GM18909 (cell line): Measurements from ENCODE around the gene CLEC20A.
"Not testable (repeated sequence)": the region's sequence is repeated elsewhere in the genome, so short reads cannot be mapped to it uniquely, and the experiment has no call there.

Experiments
- ATAC-seq: cut with Tn5 transposase; IDR thresholded peaks from one replicate; pipeline ENCODE4 v1.9.1; 2021; ENCODE audit warnings: mild to moderate bottlenecking; ENCODE audit not compliant: unreplicated experiment, poor library complexity

Gene CLEC20A

GRCh38 chr1:178530037-178530402, 33.3 kb upstream of the CLEC20A start:
- no peak for ATAC-seq

- no peak for ATAC-seq
These were observed 32.7 kb upstream of the CLEC20A start for GRCh38 chr1:178529364-178530036.

- no peak for ATAC-seq
These were observed 32.2 kb upstream of the CLEC20A start for GRCh38 chr1:178528953-178529335.

- no peak for ATAC-seq
These were observed 31.6 kb upstream of the CLEC20A start for GRCh38 chr1:178528228-178528952.

- ATAC-seq: no peak
These were observed 30.4 kb upstream of the CLEC20A start for GRCh38 chr1:178527117-178527516.

GRCh38 chr1:178521241-178521640, 24.5 kb upstream of the CLEC20A start:
- ATAC-seq: no peak

- ATAC-seq: no peak
These were observed 24.0 kb upstream of the CLEC20A start for GRCh38 chr1:178520803-178521202.

GRCh38 chr1:178518894-178519293, 22.1 kb upstream of the CLEC20A start:
- no peak for ATAC-seq

GRCh38 chr1:178516110-178516509, 19.3 kb upstream of the CLEC20A start:
- no peak for ATAC-seq

- no peak for ATAC-seq
These were observed 16.7 kb upstream of the CLEC20A start for GRCh38 chr1:178513278-178513983.

- no peak for ATAC-seq
These were observed 16.0 kb upstream of the CLEC20A start, which contains the start of gene TEX35 for GRCh38 chr1:178512566-178513277. TSS of gene TEX35 (plus strand) at chr1:178513109. CDS start at chr1:178513189, 80 bp downstream.

GRCh38 chr1:178510155-178510554, 13.4 kb upstream of the CLEC20A start:
- no peak for ATAC-seq

- ATAC-seq: no peak
These were observed 12.7 kb upstream of the CLEC20A start for GRCh38 chr1:178509414-178510007.

- no peak for ATAC-seq
These were observed 9.9 kb upstream of the CLEC20A start for GRCh38 chr1:178506669-178507068.

GRCh38 chr1:178506177-178506576, 9.4 kb upstream of the CLEC20A start:
- ATAC-seq: no peak

- ATAC-seq: no peak
These were observed 7.5 kb upstream of the CLEC20A start for GRCh38 chr1:178504286-178504685.

GRCh38 chr1:178503849-178504248, 7.1 kb upstream of the CLEC20A start:
- ATAC-seq: no peak

GRCh38 chr1:178503316-178503715, 6.6 kb upstream of the CLEC20A start:
- not testable (repeated sequence) for ATAC-seq

- no peak for ATAC-seq
These were observed 6.1 kb upstream of the CLEC20A start for GRCh38 chr1:178502856-178503255.

- no peak for ATAC-seq
These were observed 5.6 kb upstream of the CLEC20A start for GRCh38 chr1:178502330-178502714.
